Gastrocnemius medialis (tissue), 4 donors: ENCODE data around the gene MMP24. TPM values are rescaled to one million over a fixed set of nuclear protein-coding genes. Genes with fewer than 3 reads are reported as not detected.

Source experiments
- ATAC-seq, 2 donors: fragments of 150-250 bp; one replicate each; pipeline ENCODE4 v1.9.1; 2016
- DNase-seq, 2 donors: peaks; one replicate each; pipeline ENCODE4 v3.0.0-alpha.2; 2019
- H3K27ac ChIP-seq, 4 donors: fragments of 200-600 bp; sonication (generic); 1 replicate in 1 of 4; 2 replicates in 3 of 4; pipeline ENCODE4 v1.5.1; 2016 to 2018; ENCODE audit warnings: mild to moderate bottlenecking in 2 of 4, moderate library complexity in 1 of 4
- H3K27me3 ChIP-seq, 3 donors: fragments of 200-600 bp; sonication (generic) in 2 of 3; 1 replicate in 1 of 3; 2 replicates in 2 of 3; pipeline versions ENCODE4 v1.5.1 to v1.6.0; 2016 to 2019; ENCODE audit warnings: mild to moderate bottlenecking in 1 of 3, moderate library complexity in 1 of 3
- H3K36me3 ChIP-seq, 2 donors: fragments of 200-600 bp; sonication (generic) in 1 of 2; one replicate each; pipeline ENCODE4 v1.5.1; 2017 to 2018
- H3K4me1 ChIP-seq, 2 donors: fragments of 200-600 bp; sonication (generic) in 1 of 2; one replicate each; pipeline ENCODE4 v1.5.1; 2016 to 2017; ENCODE audit warnings: mild to moderate bottlenecking in 2 of 2
- H3K4me3 ChIP-seq, 4 donors: fragments of 200-600 bp; sonication (generic) in 3 of 4; 1 replicate in 1 of 4; 2 replicates in 3 of 4; pipeline ENCODE4 v1.5.1; 2016 to 2019; ENCODE audit warnings: mild to moderate bottlenecking in 2 of 4
- H3K9me3 ChIP-seq, 3 donors: fragments of 200-600 bp; sonication (generic) in 2 of 3; 1 replicate in 1 of 3; 2 replicates in 2 of 3; pipeline ENCODE4 v1.5.1; 2016 to 2019
- POLR2A ChIP-seq, 2 donors: fragments of 450-650 bp; IDR thresholded peaks; one replicate each; pipeline ENCODE4 v1.6.1; 2017; ENCODE audit warnings: antibody characterized with exemption in 2 of 2, mild to moderate bottlenecking in 2 of 2, moderate library complexity in 2 of 2
- in situ Hi-C, 4 donors: fragments of 200-750 bp; cut with MboI; loops; one replicate each; pipeline versions ENCODE4 v1.15.0 to v1.8.0; 2017; ENCODE audit warnings: low sequenced_read_pairs in 4 of 4
- intact Hi-C: fragments of 100-400 bp; cut with DNase I; formaldehyde crosslinking; loops from one replicate; pipeline ENCODE4 v1.15.1; 2023; ENCODE audit warnings: low total_unique reads
- total RNA-seq, 4 donors: library from RNA; depleted of rRNA; stranded (reverse); fragments of >200 nt; gene quantifications; one replicate each; pipeline versions ENCODE4 v1.1.0 to v1.2.3, GENCODE V29; 2016
- TF ChIP-seq, protein P1 (sequence below), 5 experiments: fragments of 450-650 bp in 3 of 5; fragments of 200-600 bp in 2 of 5; sonication (generic) in 2 of 5; IDR thresholded peaks in 4 of 5; conservative IDR thresholded peaks in 1 of 5; 1 replicate in 4 of 5; 2 replicates in 1 of 5; pipeline ENCODE4 v1.5.1; 2016 to 2019; ENCODE audit warnings: antibody characterized with exemption in 5 of 5, mild to moderate bottlenecking in 3 of 5, moderate library complexity in 3 of 5

MMP24 gene
- total RNA-seq, 4 donors from 2014 or later, result 0.07 to 0.10 TPM; not detected in 2

DNA sequence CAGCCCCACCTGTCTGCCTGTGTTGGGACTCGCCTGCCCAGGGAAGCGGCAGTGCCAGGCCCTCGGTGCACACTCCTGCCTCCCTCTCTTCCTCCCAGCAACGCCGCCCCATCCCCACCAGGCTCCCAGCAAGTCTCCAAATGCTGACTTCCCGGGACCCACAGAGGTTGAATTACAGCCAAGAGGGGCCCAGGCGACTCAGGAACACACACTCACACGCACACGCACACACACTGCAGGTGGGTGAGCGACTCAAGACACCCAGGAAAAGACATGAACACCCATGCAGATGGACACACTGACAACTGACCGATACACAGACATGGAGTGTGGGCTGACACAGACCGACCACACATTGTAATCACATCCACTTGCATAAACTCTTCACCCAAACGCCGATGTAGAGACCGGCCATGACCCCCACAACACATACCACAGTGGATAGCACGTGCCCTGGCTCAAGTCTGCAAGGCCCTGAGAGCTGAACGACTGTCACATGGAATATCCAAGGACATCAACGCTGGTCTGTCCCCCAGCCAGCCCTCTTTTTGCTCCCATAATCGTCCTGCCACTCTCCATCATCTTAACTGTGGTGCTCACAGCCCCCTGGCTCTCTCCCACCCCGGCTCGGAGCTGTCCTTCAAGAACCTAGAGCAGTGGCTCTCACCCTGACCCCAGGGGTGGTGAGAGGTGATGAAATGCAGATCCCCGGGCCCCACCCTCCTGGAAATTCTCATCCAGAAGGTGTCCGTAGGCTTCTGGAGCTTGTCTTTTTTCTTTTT, 66.2 kb downstream of the MMP24 start:
- ATAC-seq (no peak), DNase-seq (no peak)
- TF ChIP-seq, protein P1, sequence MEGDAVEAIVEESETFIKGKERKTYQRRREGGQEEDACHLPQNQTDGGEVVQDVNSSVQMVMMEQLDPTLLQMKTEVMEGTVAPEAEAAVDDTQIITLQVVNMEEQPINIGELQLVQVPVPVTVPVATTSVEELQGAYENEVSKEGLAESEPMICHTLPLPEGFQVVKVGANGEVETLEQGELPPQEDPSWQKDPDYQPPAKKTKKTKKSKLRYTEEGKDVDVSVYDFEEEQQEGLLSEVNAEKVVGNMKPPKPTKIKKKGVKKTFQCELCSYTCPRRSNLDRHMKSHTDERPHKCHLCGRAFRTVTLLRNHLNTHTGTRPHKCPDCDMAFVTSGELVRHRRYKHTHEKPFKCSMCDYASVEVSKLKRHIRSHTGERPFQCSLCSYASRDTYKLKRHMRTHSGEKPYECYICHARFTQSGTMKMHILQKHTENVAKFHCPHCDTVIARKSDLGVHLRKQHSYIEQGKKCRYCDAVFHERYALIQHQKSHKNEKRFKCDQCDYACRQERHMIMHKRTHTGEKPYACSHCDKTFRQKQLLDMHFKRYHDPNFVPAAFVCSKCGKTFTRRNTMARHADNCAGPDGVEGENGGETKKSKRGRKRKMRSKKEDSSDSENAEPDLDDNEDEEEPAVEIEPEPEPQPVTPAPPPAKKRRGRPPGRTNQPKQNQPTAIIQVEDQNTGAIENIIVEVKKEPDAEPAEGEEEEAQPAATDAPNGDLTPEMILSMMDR (IDR thresholded peaks at IDR 0.05 in 4 of 5, conservative IDR thresholded peaks at IDR 0.05 in 1 of 5), result no peak
- no peak for TF ChIP-seq POLR2A (IDR thresholded peaks at IDR 0.05)
- in situ Hi-C loops (no loop called here), intact Hi-C loops (no loop called here)
- H3K36me3 ChIP-seq, result no peaks in the 10 kb centered on the region
- H3K4me3 ChIP-seq, result no peak overlapping the region
- peaks cover 17 to 27% (median 22%) of the 10 kb centered on the region in 3 donors for H3K27me3 ChIP-seq
- no peak overlapping the region for H3K27ac ChIP-seq
- no peaks in the 10 kb centered on the region for H3K9me3 ChIP-seq
- no peaks in the 10 kb centered on the region for H3K4me1 ChIP-seq

DNA sequence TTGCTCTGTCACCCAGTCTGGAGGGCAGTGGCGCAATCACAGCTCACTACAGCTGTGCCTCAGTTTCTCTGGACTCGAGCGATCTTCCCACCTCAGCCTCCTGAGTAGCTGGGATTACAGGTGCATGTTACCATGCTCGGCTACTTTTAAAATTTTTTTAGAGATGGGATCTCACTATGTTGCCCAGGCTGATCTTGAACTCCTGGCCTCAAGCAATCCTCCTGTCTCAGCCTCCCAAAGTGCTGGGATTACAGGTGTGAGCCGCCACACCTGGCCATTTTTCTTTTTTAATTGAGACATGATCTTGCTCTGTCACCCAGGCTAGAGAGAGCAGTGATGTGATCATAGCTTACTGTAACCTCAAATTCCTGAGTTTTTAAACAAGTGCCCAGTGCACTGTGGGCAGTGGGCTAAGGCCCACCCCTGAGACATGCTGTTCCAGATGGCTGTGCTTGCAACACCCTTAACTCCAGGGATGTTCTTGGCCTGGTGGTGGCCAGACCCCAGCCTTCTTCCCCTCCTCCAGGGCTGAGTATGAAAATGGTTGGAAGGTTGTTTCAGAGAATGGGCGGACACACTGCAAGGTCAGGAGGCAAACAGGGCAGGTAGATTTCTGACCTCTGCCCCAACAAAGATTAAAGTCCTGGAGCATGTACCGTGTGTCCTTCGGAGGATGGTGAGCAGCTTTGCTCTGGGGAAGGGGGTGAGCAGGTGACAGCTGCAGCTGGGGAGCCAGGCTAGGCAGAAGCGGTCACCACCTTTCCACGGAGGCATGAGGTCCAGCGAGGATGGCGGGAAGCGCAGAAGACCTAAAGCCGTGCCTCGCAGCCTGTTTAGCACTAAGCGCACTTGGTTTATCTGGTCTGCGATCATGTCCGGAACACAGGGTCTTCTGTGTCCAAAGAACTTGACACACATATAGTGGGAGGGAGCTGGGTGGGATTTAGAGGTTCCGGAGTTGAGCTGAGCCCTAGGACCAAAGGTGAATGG, 67.1 kb downstream of the MMP24 start:
- Histone ChIP-seq H3K36me3 (no peaks in the 10 kb centered on the region), H3K4me3 (no peak overlapping the region), H3K9me3 (no peaks in the 10 kb centered on the region), H3K27ac (no peak overlapping the region), H3K27me3 (peaks cover 17 to 27% (median 22%) of the 10 kb centered on the region in 3 donors), H3K4me1 (no peaks in the 10 kb centered on the region)
- TF ChIP-seq POLR2A (IDR thresholded peaks at IDR 0.05), result no peak
- TF ChIP-seq, protein P1 (IDR thresholded peaks at IDR 0.05 in 4 of 5, conservative IDR thresholded peaks at IDR 0.05 in 1 of 5), result no peak
- DNase-seq (no peak), ATAC-seq (no peak)
- in situ Hi-C loops, result no loop called here
- intact Hi-C loops, result no loop called here

DNA sequence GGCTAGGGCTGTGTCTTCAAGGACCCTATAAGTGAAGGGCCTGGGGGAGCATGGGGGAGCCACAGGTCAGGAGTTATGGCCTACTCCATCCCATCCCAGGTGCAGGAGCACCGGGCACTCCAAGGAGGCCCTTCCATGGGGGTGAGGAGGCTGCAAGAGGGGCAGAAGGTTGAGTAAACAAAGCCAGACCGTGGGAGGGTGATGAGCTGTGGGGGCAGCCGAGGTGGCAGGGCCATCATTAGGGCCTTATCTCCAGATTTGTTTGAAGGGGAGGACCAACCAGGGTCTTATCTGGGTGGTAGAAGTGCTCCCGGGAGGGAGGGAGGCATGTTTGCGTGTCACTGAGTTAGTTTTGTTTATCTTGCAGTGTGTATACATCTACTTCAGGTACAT, 67.8 kb downstream of the MMP24 start:
- Histone ChIP-seq H3K9me3 (no peaks in the 10 kb centered on the region), H3K4me3 (no peak overlapping the region), H3K27me3 (peaks cover 17 to 27% (median 22%) of the 10 kb centered on the region in 3 donors), H3K27ac (no peak overlapping the region), H3K4me1 (no peaks in the 10 kb centered on the region), H3K36me3 (no peaks in the 10 kb centered on the region)
- TF ChIP-seq, protein P1 (IDR thresholded peaks at IDR 0.05 in 4 of 5, conservative IDR thresholded peaks at IDR 0.05 in 1 of 5), result no peak
- no peak for TF ChIP-seq POLR2A (IDR thresholded peaks at IDR 0.05)
- in situ Hi-C loops, result no loop called here
- DNase-seq (no peak), ATAC-seq (no peak)
- intact Hi-C loops, result no loop called here

DNA sequence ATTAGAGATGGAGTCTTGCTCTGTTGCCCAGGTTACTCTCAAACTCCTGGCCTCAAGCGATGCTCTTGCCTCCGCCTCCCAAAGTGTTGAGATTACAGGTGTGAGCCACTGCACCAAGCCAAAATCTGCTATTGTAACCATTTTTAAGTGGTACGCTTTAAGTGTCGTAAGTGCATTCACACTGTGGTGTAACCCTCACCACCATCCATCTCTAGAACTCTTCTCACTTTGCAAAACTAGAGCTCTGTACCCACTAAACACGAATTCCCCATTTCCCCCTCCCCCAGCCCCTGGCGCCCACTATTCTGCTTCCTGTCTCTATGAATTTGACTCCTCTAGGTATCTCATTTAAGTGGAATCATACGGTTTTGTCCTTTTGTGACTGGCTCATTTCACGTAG, 68.6 kb downstream of the MMP24 start:
- ATAC-seq, result no peak
- H3K36me3 ChIP-seq, result no peaks in the 10 kb centered on the region
- no peaks in the 10 kb centered on the region for H3K4me1 ChIP-seq
- H3K27me3 ChIP-seq, result peaks cover 17 to 27% (median 22%) of the 10 kb centered on the region in 3 donors
- no peaks in the 10 kb centered on the region for H3K9me3 ChIP-seq
- intact Hi-C loops, result no loop called here
- H3K27ac ChIP-seq, result no peak overlapping the region
- no peak for DNase-seq
- H3K4me3 ChIP-seq, result no peak overlapping the region
- TF ChIP-seq POLR2A (IDR thresholded peaks at IDR 0.05), result no peak
- TF ChIP-seq, protein P1 (IDR thresholded peaks at IDR 0.05 in 4 of 5, conservative IDR thresholded peaks at IDR 0.05 in 1 of 5), result no peak
- in situ Hi-C loops, result no loop called here
